Muscle layer of duodenum (tissue), 2 donors: ENCODE results near the gene CHTF18.
"Not testable (repeated sequence)": the region's sequence is repeated elsewhere in the genome, so short reads cannot be mapped to it uniquely, and the experiment has no call there.

Experiments used
- H3K27ac ChIP-seq: one replicate; pipeline ENCODE4 v1.7.0; 2013; ENCODE audit warnings: mild to moderate bottlenecking, low read length
- H3K27me3 ChIP-seq: one replicate; pipeline ENCODE4 v1.7.0; 2013; ENCODE audit warnings: low read depth, mild to moderate bottlenecking, control low read depth, low read length
- H3K36me3 ChIP-seq, 2 donors: one replicate each; pipeline ENCODE4 v1.7.0; 2013; ENCODE audit warnings: low read length in 2 of 2, control low read depth in 1 of 2, mild to moderate bottlenecking in 1 of 2; ENCODE audit not compliant: insufficient read depth in 2 of 2, control insufficient read depth in 1 of 2
- H3K4me1 ChIP-seq, 2 donors: one replicate each; pipeline ENCODE4 v1.7.0; 2013; ENCODE audit warnings: low read length in 2 of 2, mild to moderate bottlenecking in 2 of 2, control low read depth in 1 of 2, moderate library complexity in 1 of 2; ENCODE audit not compliant: insufficient read depth in 2 of 2, control insufficient read depth in 1 of 2
- H3K4me3 ChIP-seq, 2 donors: one replicate each; pipeline ENCODE4 v1.7.0; 2013; ENCODE audit warnings: low read length in 2 of 2, low read depth in 1 of 2, mild to moderate bottlenecking in 1 of 2
- H3K9me3 ChIP-seq, 2 donors: one replicate each; pipeline ENCODE4 v1.7.0; 2013; ENCODE audit warnings: low read length in 2 of 2, control low read depth in 1 of 2, mild to moderate bottlenecking in 1 of 2; ENCODE audit not compliant: control insufficient read depth in 1 of 2
- donor health status: healthy.

Gene CHTF18

DNA sequence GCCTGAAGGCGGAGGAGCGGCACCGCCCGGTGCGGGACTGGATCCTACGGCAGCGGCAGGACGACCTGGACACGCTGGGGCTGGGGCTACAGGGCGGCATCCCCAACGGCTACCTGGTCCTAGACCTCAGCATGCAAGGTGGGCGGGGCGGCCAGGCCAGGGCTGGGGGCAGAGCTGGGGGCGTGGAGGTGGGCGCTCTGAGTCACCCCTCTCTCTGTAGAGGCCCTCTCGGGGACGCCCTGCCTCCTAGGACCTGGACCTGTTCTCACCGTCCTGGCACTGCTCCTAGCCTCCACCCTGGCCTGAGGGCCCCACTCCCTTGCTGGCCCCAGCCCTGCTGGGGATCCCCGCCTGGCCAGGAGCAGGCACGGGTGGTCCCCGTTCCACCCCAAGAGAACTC is 20.0 kb upstream of the CHTF18 start:
- Histone ChIP-seq H3K4me3 (no peak overlapping the region), H3K4me1 (no peaks in the 10 kb centered on the region), H3K27me3 (no peaks in the 10 kb centered on the region), H3K36me3 (no peaks in the 10 kb centered on the region), H3K9me3 (no peaks in the 10 kb centered on the region), H3K27ac (no peak overlapping the region)

DNA sequence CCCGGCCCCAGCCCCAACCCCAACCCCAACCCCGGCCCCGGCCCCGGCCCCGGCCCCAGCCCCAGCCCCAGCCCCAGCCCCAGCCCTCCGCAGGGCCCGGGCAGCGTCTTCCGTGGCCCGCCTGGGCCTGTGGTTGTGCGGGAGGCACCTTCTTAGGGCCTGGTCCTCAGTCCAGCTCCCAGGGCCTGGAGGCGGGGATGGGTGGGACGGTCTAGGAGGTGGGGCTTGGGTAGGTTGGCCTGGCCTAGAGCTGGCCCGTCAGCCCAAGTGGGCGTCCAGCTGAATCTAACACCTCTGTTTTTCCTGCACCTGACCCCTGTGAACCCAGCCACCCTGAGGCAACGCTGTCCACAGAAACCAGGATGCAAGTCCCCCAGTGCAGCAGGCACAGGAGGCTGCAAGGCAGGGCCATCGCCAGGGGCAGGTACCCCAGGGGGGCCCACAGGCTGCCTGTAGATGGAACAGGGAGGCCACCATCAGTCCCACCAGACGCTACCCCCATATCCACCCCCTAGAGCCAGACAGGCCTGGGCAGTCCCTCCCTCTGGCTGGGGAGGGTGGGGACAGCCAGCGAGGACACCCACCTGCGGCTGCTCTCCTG is 19.1 kb upstream of the CHTF18 start:
- no peaks in the 10 kb centered on the region for H3K27me3 ChIP-seq
- no peak overlapping the region for H3K27ac ChIP-seq
- H3K9me3 ChIP-seq, result no peaks in the 10 kb centered on the region
- H3K4me3 ChIP-seq, result no peak overlapping the region
- H3K36me3 ChIP-seq, result no peaks in the 10 kb centered on the region
- no peaks in the 10 kb centered on the region for H3K4me1 ChIP-seq

DNA sequence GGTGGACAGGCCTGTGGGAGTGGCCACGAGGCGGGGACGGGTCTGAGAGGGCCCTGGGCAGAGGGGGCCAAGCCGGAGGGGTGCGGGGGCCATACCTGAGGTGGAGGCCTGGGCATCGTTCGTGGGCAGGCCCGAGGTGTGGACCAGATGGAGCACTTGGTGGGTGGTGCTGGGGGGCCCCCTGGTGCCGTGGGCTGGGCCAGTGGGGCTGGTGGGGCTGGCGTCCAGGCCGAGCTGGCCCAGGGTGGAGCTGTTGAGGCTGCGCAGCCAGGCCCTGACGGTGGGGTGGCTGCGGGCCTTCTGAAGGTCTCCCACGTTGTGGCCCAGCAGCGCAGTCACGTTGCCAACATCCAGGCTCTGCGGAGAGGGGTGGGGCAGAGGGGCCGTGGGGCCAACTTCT is 18.5 kb upstream of the CHTF18 start:
- Histone ChIP-seq H3K27me3 (no peaks in the 10 kb centered on the region), H3K4me1 (no peaks in the 10 kb centered on the region), H3K9me3 (no peaks in the 10 kb centered on the region), H3K4me3 (no peak overlapping the region), H3K27ac (no peak overlapping the region), H3K36me3 (no peaks in the 10 kb centered on the region)

DNA sequence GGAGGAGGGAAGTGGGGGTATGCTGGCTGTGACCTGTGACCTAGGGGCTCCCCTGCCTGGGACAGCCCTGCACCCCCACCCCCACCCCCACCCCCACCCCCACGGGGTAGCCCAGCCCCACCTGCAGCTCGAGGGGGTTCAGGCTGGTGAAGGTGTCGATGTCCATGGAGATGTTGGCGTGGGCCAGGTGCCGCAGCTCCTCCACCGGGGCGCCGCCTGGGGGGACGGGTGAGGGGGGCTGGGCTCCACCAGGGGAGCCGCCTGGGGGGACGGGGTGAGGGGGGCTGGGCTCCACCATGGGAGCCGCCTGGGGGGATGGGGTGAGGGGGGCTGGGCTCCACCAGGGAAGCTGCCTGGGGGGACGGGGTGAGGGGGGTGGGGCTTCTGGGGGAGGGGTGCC is 18.0 kb upstream of the CHTF18 start:
- no peaks in the 10 kb centered on the region for H3K27me3 ChIP-seq
- no peaks in the 10 kb centered on the region for H3K9me3 ChIP-seq
- H3K4me3 ChIP-seq, result no peak overlapping the region
- H3K36me3 ChIP-seq, result no peaks in the 10 kb centered on the region
- no peaks in the 10 kb centered on the region for H3K4me1 ChIP-seq
- no peak overlapping the region for H3K27ac ChIP-seq

DNA sequence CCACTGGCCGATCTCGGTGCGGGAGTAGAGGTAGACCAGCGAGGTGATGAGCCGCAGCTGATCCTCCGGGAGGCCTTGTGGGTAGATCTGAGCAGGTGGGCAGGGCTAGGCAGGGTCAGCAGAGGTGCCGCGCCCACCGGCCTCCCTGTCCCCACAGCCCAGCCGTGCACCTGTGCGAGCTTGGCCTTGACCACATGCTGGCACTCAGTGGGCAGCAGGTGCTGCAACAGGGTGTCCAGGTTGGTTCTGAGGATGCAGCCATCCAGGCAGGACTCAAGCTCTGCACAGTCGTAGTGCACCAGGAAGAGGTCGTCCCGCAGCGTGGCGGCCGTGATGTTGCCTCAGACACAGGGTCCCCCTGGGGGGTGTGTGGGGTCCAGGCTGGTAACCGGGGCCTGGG is 15.5 kb upstream of the CHTF18 start:
- H3K4me1 ChIP-seq, result no peaks in the 10 kb centered on the region
- H3K36me3 ChIP-seq, result no peaks in the 10 kb centered on the region
- no peaks in the 10 kb centered on the region for H3K9me3 ChIP-seq
- H3K27me3 ChIP-seq, result no peaks in the 10 kb centered on the region
- H3K4me3 ChIP-seq, result no peak overlapping the region
- H3K27ac ChIP-seq, result no peak overlapping the region

DNA sequence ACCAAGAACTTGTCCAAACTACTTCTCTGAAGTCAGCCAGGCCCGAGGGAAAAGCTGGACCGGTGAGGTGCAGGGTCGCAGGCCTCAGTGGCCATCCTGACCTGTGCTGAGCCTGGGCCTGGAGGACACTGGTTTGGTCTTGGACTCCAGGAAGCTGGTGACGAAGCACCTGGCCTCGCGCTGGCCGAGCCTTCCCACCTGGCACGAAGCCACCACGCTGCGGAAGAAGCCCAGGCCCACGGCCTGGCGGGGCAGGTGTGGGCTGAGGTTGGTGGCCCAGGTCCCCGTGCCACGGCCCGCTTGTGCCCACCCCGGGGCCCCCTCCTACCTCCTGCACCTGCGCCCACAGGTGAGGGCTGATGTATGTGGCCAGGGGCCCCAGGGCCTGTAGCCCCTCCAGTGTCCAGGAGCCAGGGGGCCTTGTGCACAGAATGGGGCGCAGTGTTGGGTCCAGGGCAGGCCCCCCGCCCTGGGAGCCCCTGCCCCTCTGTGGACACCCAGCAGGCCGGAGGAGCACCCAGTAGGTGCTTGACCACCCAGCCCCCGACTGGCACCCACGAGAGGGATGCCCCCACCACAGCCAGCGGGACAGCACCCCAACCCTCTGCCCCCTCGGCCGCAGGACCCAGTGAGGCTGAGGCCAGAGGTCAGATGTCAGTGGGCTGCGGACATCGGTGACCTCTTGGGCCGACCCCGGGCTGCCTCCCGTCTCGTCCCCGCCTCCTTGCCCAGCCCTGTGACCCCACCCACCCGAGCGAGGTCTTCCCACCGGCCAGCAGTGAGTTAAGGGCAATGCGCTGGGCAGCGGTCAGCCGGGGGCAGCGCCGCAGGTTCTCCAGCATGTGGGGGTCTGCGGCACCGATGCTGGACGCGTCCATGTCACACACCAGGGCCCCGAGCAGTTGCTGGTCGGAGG is 14.1 kb upstream of the CHTF18 start:
- no peaks in the 10 kb centered on the region for H3K36me3 ChIP-seq
- H3K4me3 ChIP-seq, result no peak overlapping the region
- H3K27me3 ChIP-seq, result no peaks in the 10 kb centered on the region
- H3K4me1 ChIP-seq, result no peaks in the 10 kb centered on the region
- no peaks in the 10 kb centered on the region for H3K9me3 ChIP-seq
- no peak overlapping the region for H3K27ac ChIP-seq

DNA sequence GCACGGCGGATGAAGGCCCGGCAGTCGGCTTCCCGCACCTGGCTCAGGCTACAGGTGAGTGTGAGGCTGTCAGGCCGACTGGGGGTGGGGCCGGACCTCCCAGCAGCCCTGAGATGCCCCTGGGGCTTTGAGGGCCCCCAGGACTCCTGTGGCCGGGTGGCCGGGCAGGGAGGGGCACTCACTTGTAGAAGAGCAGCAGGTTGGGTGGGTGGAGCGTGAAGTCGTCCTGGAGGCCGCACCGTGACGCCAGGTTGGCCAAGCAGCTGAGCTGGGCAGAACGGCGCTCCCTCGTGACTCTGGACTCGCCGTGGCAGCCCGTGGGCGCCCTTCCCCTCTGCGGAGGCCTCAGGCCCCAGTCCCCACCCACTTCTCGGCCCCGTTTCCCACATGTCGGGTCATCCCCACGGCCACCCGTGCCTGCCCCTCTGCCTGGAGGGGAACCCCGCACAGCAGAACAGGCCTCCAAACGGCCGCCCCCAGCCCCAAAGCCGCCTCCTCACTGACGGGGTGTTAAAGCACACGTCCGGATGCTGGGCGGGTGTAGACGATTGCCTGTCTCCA is 13.1 kb upstream of the CHTF18 start:
- no peaks in the 10 kb centered on the region for H3K27me3 ChIP-seq
- no peaks in the 10 kb centered on the region for H3K9me3 ChIP-seq
- no peaks in the 10 kb centered on the region for H3K4me1 ChIP-seq
- no peaks in the 10 kb centered on the region for H3K36me3 ChIP-seq
- H3K27ac ChIP-seq, result no peak overlapping the region
- H3K4me3 ChIP-seq, result no peak overlapping the region

DNA sequence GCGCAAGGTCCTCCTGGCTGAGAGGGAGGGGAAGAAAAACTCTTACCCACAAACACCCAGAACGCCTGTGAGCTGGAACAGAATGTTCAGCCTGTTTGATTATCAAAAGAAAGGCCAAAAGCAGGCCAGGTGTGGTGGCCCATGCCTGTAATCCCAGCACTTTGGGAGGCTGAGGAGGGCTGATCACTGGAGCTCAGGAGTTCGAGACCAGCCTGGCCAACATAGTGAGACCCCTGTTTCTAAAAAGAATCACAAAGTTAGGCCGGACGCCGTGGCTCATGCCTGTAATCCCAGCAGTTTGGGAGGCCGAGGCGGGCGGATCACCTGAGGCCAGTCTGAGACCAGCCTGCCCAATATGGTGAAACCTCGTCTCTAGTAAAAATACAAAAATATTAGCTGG is 12.1 kb upstream of the CHTF18 start:
- not testable (repeated sequence) for H3K27me3 ChIP-seq, H3K27ac ChIP-seq, H3K36me3 ChIP-seq

DNA sequence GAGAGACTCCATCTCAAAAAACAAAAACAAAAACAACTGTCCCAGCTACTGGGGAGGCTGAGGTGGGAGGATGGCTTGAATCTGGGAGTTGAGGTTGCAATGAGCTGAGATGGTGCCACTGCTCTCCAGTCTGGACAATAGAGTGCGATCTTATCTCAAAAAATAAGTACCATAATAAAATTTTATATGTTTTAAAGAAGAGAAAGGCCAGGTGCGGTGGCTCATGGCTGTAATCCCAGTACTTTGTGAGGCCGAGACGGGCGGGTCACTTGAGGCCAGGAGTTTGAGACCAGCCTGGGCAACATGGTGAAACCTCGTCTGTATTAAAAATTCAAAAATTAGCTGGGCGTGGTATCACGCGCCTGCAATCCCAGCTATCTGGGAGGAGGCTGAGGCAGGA is 11.6 kb upstream of the CHTF18 start:
- H3K36me3 ChIP-seq, result no peaks in the 10 kb centered on the region
- H3K27me3 ChIP-seq, result no peaks in the 10 kb centered on the region
- H3K9me3 ChIP-seq, result no peaks in the 10 kb centered on the region
- H3K4me3 ChIP-seq, result no peak overlapping the region
- H3K4me1 ChIP-seq, result no peaks in the 10 kb centered on the region
- H3K27ac ChIP-seq, result no peak overlapping the region

More for the DNA sequence above, 12.1 kb upstream of the CHTF18 start:
- H3K4me1 ChIP-seq, H3K4me3 ChIP-seq, H3K9me3 ChIP-seq: not testable (repeated sequence)

DNA sequence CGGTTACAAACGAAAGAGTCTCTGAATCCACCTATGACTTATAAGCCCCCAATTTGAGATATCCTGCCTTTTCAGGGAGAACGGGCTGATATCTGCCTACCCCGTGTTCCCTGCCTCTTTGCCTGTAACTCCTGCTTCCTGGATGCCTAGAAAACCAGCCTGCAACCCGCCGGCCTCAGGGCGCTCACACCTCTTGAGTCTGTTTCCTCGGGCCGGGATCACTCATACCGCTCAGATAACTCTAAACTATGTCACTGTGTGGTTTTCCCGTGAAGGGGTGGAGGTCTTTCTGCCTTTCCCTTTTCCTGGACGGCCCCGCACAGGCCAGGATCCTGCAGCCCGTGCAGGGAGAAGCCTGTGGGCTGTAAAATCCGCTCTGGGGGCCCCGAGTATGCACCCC is 10.6 kb upstream of the CHTF18 start:
- no peaks in the 10 kb centered on the region for H3K4me1 ChIP-seq
- no peaks in the 10 kb centered on the region for H3K36me3 ChIP-seq
- no peaks in the 10 kb centered on the region for H3K9me3 ChIP-seq
- H3K27me3 ChIP-seq, result no peaks in the 10 kb centered on the region
- H3K27ac ChIP-seq, result no peak overlapping the region
- no peak overlapping the region for H3K4me3 ChIP-seq

DNA sequence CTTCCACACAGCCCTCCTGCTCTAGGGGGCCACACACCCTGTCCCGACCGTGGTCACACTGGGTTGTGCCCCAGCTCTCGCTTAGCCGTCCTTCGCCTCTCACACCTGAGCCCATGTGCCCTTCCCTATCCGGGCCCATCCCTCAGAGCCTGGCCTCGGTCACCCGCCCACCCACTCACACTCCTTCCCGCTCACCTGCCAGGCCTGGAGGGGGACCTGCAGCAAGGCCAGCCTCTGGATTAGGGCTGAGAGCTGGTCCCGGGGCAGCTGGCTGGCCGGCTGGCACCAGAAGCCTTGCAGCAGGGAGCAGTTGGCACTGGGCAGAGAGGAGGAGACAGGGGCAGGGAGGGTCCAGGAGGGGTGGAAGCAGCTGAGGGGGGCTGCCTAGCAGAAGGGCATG is 10.0 kb upstream of the CHTF18 start:
- no peak overlapping the region for H3K27ac ChIP-seq
- H3K9me3 ChIP-seq, result no peaks in the 10 kb centered on the region
- H3K36me3 ChIP-seq, result no peaks in the 10 kb centered on the region
- H3K4me1 ChIP-seq, result peaks cover 0 to 1% of the 10 kb centered on the region in 2 donors
- H3K27me3 ChIP-seq, result no peaks in the 10 kb centered on the region
- no peak overlapping the region for H3K4me3 ChIP-seq
